Activated CD4-positive, alpha-beta T cell treated with anti-CD3 and anti-CD28 coated beads, Interleukin-2, amount 50 U/mL, for 48 hours (primary cell): ENCODE results near the gene ABCC3.

Experiments
- DNase-seq, 2 experiments: peaks; one replicate each; pipeline ENCODE4 v3.0.0-alpha.2; 2020

The ABCC3 gene

DNA sequence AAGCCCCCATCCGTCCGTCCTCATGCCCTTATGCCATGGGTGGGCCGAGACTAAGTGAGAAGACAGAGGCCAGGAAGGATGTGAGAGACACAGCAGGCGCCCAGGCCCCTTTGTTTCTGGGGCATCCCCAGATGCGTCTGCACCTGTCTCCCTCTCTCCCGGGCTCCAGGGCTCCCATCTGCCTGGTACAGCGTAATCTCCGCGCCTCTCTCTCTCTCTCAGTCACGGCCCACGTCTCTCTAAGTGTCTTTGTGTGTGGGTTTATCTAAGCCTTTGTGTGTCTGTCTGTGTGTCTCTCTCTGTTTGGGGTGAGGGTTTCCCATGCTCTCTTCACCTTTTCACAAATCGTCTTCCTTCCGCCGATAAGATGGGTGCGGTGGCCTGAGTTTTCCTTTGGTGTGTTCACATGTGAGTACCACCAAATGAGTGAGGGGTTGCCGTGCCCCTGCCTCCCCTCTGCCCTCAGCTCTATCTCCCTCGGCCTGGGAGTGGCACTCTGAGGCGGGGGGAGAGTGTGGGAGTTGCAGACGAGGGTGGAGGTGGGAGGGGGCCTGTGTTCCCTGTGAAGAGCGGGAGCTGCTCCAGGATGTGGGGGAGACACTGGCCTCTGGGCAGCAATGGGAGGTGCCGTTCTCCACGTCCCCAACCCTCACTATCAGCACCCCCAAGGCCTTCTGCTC is 25.8 kb upstream of the ABCC3 start:
- DNase-seq, result no peak

DNA sequence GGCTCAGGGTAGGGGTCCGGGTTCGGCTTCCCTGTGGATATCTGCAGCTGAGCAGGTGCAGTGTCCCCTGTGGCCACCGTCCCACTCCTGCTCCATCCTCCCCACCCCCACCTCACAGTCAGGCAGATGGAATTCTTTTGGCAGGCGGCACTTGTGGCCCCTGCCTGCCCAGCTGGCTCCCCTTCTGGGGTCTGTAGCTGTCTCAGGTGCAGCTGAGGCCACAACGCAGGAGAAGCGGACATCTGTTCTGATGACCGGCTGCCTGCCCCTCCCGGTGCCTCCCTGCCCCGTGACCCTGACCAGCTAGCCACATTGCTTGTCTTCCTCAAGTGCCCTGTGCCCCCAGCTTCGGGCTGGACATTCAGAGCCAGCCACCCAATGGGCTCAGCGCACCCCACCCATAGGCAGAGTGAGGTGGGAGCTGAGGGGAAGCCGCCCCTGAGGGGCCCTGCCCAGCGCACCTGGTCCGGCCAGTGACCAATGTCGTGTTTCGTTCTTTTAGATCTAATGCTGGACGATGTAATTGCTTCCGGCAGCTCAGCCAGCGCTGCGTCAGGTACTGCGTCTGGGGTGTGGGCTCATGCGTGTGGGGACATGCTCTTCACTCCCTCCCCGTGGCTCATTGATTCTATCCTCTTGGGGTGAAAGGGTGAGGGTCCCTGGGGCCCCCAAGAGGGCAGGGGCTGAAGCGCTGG is 25.2 kb upstream of the ABCC3 start:
- no peak for DNase-seq

DNA sequence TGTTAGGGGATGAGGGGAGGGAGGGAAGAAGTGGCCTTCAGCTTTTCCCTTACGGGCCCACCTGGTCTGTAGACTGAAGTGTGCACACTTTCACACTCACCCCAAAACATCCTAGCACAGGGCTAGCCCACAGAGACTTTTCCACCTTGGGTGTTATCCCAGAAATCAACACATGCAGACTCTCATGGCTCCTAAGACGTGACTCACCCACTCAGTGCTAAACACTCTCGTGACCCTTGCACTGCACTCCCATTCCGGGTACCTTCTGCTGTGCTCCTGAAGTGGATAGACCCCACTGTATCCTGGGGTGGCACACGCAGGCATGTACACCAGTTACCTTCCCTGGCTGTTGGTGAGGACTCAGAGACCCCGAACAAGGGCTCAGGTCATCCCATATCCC is 23.0 kb upstream of the ABCC3 start:
- DNase-seq, result no peak

DNA sequence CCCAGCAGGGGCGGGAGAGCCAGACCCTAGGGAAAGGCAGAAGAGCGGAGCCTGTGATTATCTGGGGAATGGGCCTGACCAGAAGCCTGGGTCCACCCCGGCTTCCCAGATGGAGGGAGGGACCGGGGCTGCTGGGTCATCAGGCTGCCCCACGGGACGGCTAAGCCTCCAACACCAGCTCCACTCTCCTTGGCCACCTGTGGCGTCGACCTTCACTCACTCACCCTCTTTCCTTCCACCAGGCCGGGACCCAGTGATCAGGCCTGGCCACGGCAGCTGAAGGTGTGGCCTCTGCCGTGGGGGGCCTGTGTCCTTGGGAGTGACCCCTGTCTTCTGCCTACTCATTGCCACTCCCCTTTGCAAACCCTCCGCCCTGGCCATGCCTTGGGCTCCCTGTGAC is 22.4 kb upstream of the ABCC3 start:
- no peak for DNase-seq

DNA sequence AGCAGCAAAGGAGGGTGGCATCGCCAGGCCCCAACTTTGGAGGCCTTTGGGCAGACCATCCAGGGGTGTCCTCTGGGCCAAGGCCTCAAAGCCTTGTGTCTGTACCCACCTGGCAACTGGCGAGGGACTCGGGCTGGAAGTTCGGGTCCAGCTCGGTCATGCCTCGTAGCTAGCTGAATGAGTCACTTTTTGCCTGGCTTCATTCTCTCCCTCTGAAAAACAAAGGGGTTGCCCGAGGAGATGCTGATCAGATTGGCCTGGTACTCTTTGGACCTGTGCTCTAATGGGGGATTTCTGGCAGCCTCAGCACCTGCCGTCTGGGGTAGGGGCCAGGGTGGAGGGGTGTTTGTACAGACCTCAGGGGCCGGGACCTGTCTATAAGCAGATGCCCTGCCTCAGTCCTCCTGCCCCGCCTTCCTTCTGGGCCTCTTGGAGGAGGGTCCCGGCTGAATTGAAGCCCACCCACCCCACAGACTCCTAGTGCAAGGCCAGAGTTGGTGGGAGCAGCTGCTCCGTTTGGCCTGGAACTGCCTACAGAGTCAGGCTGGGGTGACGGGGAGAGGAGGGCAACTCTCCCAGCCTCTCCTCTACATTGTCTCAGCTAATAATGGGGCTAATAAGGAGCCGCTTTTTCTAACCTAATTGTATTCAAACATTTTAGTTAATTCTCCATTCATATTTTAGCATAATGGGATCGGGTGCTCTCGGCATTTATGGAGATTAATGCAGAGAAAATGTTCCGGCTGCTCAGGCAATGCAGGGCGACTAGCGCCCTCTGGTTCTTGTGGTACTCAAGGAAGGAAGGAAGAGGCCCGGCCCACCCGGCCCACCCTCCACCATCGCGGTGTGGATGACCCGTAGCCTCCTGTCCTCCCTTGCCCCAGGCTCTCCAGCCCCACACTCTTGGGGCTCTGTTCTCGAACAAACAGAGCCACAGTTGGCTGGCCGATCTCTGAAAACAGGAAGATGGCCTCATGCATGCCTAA is 21.4 kb upstream of the ABCC3 start:
- DNase-seq, result no peak

DNA sequence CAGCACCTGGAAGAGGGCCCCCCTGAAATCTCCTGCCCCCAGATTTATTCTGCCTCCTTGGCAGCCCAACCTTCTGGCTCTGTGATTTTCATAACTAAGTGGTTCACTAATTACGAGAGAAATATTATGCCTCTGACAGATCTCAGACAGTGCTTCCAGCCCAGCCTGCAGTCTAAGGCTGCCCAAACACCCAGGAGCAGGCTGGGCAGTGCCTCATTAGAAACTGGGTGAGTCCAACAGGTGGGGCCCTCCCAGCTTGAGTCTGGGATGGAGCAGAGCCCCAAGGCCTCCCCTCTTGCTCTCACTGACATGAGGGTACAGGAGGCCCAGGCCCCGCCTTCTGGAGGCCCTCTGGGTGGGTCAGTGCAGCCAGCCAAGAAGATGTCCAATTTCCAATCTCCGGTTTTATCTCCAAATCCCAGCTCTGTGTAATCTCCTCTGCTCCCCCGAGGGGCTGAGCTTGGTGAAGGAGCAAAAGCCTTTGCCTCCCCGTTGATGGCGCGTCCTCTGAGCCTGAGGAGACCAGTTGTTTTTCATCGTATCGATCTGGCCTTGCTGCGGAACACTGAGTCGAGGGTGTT is 20.1 kb upstream of the ABCC3 start:
- DNase-seq, result no peak

DNA sequence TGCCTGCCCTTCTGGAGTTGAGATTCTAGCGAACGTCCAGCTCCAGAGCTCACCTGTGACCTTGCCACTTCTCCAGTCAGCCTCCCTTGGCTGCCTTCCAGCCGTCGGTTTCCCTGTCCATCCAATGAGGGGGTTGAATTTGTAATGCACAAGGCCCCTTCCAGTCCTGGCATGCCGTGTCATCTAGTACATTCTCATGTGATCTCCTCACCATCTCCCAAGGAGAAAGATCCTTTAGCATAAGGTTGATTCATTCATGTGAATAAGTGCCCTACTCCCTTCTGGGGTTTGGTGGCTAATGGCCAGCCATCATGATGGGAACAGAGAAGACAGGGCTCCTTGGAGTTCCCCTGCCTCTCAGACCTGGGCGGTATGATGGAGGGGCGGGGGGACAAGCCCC is 18.9 kb upstream of the ABCC3 start:
- no peak for DNase-seq

DNA sequence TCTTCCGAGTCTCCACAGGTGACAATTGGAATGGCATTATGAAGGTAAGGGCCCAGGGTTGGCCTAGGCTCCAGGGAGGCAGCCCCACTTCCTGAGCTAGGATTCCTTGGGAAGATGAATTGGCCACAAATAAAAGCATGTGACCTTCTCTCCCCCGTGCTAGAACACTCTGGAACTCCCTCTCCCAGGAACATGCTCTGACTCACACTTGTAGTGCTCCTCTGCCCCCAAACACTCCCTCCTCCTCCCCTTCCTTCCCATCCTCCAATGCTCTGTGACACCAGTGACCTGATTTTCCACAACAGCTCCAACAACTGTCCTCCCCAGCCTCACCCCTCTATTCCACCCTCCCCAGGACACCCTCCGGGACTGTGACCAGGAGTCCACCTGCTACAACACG is 16.4 kb upstream of the ABCC3 start:
- DNase-seq, result no peak

DNA sequence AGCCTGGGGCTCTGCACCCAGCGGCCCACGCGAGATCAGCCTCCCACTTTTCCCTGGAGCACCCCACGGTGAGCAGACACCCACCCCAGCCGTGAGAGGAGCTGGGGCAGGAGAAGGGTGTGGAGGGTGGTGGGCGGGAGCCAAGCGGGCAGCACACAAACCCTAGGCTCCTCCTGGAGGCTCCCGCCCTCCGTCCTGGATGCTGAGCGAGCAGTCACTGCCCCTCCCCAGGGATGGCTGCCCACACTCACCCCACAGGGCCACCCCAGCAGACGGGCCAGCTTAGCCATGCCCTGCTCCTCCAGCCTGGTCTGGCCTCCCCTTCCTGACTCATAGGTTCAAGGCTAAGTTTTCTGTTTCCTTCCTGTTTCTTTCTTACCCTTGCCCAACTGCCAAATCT is 15.7 kb upstream of the ABCC3 start:
- DNase-seq, result no peak

DNA sequence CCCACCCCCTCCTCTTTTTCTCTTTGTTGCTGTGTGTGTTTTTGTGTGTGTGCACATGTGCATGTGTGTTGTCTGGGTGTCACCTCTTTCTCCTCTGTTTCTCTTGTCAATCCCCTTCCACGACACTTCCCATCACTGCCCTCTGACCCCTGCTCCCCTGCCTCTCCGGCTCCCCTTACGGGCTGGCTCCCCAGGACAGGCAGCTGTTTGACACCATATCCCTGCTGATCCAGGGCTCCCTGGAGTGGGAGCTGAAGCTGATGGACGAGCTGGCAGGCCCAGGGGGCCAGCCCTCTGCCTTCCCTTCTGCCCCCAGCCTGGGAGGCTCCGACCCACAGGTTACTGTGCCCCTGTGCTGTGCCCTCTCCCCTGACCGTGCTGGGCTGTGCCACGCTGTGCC is 15.2 kb upstream of the ABCC3 start:
- no peak for DNase-seq

DNA sequence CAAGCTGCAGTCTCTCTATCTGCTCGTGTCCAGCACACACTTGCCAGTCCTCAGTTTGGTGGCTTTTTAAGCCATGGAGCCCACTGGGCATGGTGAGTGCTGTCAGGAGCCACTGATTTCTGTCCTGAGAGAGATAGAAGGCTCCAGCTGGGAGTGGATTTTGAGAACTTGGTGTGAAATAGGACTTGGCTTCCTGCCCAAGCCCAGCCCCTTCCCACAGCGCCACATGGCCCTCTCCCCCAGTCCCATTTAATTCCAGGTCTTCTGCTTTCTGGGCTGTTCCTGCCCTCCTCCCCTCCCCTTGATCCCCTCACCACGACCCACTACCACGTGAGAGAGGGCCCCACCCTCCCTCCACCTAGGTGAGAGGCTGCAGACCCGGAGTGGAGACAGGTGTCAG is 14.4 kb upstream of the ABCC3 start:
- no peak for DNase-seq

DNA sequence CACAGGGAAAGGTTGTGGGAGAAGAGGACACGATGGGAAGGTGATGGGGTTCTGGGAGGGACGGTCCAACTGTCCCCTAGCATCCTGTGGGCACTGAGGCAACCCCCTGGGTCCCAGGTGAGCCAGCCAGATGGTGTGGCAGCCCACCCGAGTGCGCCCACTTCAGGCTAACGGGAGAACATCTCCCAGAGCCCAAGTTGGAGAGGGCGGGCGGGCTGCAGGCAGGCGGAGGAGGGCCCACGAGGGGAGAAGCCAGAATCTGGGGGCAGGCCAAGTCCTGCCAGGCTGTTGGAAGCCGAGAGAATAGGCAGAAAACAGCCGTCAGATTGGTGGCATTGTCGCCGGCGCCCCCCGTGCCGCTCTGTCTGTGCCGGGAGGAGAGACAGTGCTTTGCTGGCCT is 13.8 kb upstream of the ABCC3 start:
- DNase-seq, result no peak

DNA sequence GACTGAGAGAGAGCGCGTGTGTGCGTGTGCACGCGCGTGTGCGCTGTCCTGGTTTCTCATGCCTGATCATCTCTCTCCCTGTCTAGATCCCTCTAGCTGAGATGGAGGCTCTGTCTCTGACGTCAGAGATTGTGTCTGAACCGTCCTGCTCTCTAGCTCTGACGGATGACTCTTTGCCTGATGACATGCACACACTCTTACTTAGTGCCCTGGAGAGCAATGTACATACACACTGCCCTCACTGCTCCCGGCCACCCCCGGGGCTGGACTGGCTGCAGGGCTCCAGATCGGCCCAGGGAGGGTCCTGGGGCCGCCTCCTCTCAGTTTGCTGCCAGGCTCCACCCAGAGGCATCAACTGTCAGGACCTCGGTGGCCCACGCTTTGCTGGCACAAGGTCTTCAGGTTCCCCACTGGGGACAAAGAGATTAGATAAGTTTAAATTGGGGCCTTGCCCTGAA is 13.1 kb upstream of the ABCC3 start:
- no peak for DNase-seq

DNA sequence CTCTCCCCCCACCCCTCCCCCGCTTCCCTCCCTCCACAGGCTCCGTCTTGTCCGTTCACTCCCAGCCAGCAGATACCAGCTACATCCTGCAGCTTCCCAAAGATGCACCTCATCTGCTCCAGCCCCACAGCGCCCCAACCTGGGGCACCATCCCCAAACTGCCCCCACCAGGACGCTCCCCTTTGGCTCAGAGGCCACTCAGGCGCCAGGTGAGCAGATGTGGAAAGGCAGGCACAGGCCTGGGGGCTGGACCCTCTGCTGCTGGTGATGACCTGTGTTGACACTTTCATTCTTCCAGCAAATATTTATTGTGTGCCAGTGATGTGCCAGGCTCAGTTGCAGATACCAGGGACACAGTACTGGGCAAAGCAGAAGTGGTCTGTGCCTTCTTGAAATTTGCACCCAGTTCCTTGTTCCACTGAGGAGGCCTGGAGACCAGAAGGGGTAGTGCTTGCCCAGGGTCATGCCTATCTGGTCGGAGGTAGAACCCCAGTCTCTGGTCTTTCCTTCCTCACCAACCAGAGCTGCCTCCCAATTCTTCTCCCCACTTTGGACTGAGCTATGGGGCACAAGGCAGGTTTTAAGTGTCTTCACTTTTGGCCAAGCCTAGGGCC is 10.3 kb upstream of the ABCC3 start:
- DNase-seq, result no peak

DNA sequence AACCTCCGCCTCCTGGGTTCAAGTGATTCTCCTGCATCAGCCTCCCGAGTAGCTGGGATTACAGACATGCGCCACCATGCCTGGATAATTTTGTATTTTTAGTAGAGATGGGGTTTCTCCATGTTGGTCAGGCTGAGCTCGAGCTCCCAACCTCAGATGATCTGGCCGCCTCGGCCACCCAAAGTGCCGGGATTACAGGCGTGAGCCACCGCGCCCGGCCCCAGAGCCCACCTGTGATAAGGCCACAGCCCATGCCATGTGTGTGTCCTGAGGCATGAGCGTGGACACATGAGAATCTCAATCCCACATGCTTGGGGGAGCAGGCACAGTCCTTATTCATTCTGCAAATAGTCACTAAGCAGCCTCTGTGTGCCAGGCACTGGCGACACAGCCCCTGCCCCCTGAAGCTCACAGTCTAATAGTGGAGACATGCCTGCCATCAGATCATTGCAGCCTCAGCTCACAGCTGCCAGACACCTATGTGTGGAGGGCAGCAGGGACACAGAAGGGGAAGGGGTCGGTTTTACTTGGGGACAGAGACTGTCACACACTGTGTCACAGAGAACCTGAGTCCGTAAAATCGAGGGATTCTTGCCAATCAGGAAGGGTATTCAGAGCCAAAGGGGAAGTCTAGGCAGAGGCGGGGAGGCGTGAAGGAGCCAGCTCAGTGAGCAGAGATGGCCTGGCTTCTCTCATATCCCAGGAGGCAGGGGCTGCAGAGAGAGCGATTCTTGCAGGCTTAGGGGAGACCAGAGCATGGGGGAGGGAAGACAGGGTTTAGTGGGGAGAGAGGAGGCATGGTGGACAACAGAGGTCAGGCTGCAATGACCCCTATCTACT is 9.4 kb upstream of the ABCC3 start:
- DNase-seq, result no peak

DNA sequence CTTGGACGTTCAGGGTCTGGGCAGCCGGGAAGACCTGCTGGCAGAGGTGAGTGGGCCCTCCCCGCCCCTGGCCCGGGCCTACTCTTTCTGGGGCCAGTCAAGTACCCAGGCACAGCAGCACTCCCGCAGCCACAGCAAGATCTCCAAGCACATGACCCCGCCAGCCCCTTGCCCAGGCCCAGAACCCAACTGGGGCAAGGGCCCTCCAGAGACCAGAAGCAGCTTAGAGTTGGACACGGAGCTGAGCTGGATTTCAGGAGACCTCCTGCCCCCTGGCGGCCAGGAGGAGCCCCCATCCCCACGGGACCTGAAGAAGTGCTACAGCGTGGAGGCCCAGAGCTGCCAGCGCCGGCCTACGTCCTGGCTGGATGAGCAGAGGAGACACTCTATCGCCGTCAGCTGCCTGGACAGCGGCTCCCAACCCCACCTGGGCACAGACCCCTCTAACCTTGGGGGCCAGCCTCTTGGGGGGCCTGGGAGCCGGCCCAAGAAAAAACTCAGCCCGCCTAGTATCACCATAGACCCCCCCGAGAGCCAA is 8.6 kb upstream of the ABCC3 start:
- peak; percentile 68 to 74 for DNase-seq

DNA sequence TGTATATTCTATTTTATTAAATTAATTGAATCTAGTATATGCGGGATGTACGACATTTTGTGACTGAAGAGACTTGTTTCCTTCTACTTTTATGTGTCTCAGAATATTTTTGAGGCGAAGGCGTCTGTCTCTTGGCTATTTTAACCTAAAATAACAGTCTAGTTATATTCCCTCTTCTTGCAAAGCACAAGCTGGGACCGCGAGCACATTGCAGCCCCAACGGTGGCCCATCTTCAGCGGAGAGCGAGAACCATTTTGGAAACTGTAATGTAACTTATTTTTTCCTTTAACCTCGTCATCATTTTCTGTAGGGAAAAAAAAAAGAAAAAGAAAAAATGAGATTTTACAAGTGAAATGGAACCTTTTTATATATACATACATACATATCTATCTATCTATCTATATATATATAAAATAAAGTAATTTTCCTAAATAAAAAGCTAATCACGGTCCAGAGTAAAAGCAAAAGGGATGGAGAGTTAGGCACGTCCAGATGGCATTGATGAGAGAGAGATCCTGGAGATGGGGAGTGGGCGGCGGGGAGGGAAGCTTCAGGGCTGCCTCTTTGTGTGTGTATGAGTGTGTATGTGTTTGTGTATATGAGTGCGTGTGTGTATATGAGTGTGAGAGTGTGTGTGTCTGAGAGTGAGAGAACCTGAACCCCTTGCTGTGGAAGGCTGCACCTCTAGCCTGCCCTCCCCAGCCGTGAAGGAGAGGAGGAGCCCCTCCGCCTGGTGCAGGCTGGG is 7.5 kb upstream of the ABCC3 start:
- no peak for DNase-seq

DNA sequence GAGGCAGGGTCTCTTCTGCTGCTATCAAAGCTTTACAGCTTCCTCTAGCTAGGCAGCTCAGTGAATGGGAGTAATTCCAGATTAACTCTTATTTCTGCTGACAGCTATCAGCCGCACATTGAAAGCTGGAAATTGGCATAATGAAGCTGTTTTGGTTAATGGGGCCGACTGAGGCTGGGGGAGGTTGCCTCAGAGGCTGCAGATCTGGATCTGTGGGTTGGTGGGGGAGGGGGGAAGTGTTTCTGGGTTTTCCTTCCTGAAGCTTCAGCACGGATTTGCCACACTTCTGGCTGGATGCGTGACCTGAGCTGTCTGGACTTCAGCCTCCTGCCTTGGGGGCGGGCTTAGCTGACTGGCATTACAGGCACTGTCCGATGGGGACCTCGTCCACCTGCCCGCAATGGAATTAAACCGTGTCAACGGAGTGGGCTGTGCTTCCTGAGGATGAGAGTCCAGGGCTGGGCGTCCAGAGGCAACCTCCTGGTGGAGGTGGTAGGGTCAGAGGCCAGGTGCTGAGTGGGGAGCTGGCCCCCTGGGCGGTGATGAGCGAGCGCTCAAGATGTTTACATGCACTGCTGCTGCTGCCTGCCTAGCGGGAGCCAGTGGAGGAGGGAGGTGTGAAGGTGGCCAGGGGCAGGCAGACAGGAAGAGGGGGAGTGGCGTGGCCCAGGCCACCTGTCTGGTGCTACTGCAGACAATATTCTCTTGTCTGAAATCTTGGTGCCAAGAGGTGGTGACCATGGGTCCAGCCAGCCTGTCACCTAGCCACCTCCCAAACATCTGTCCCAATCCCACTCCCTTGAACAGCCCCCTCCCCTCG is 6.7 kb upstream of the ABCC3 start:
- DNase-seq, result no peak

DNA sequence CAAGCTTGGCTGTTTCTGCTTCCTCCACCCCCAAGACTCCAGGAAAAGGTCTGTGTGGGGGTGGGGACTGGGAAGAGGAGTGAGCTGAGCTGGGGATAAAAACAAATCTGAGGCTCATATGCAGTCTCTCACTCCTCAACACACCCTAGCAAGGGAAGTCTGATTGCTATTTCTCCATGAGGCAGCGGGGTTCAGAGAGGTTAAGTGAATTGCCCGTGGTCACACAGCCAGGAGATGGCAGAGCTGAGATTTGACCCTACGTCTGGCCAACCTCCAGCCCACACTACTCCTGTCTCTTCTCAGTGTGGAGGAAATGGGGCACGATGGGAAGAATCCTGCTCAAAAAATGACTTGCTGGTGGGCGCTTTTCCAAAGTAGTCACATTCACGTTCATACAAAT is 4.8 kb upstream of the ABCC3 start:
- no peak for DNase-seq
